RPMI7951 (cell line): ENCODE data around the gene IPO5. TPM values are rescaled to one million over a fixed set of nuclear protein-coding genes. Genes with fewer than 3 reads are reported as not detected.

Experiments
- DNase-seq: peaks from one replicate; pipeline ENCODE4 v3.0.0-alpha.2; 2012; ENCODE audit warnings: low read depth
- total RNA-seq: library from RNA; depleted of rRNA; stranded (reverse); fragments of >200 nt; shearing (Covaris generic); gene quantifications from 2 replicates; pipeline ENCODE4 v1.2.3, GENCODE V29; 2014; rRNA removed

IPO5 gene
- total RNA-seq: 80.1 and 93.8 TPM in 2 replicates

DNA sequence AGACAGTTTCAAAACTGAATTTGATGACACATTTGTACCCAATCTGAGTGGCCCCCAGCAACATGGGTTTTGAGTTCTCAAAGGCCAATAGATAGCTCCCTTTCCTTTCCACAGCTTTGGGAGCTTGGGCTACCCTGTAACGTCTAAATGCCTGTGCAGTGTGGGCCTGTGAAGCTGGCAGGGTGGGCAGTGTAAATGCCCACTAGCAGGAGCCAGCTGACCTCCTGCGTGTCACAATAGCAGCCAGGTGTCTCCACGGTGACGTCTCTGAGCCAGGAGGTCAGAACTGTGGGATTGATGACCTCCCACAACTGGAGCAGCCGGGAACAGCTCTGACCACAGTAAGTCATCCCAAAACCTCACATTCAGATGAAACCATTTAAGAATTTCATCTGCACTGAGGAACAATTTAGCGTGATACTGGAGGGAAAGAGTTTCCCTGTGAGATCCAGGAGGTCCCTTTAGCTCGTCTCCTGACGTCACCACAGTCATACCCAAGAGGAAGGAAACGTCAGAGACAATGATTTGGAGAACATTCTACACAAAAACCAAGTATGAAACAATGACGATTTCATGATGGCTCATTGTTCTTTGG, at the start of gene IPO5:
TSS of gene IPO5 (plus strand) at position 300 of the 595 bp plus-strand sequence. CDS start 23,022 bp downstream, outside the sequence.
- peak; percentile 77 for DNase-seq

DNA sequence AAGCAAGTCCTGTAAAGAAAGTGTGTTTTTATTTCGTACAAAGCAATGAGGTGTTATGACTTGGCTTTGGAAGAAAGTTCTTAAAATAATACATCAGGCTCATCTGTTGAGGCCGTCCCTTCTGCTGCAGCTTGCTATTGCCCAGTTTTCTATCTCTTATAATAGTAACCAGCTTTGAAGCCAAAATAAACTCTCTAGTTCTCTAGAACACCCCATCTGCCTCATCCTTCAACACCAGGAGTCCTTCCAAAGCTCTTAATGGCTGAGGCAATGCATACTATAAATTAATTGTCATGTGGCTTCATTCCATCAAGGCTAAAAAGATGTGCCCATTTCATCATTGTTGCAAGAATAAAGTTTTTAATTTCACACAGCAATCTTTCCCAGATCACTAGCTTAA, 49.4 kb upstream of the IPO5 start:
- no peak for DNase-seq

DNA sequence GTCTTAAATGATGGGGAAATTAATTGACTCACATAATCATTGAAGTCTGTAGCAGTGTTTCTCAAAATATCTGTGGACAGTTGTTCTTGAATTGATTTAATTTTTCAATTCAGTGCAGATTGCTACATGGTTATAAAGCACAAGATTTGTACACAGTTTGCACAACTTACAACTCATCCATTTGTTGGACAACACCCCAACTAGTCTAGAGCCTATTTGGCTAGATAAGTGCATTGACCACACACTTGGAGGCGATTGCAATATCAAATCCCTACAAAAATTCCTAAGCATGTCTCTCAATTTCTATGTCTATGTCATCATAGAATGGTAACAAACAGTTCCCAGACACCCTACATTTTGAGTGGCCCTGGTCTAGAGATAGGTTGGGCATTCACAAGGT, 48.0 kb upstream of the IPO5 start:
- no peak for DNase-seq

DNA sequence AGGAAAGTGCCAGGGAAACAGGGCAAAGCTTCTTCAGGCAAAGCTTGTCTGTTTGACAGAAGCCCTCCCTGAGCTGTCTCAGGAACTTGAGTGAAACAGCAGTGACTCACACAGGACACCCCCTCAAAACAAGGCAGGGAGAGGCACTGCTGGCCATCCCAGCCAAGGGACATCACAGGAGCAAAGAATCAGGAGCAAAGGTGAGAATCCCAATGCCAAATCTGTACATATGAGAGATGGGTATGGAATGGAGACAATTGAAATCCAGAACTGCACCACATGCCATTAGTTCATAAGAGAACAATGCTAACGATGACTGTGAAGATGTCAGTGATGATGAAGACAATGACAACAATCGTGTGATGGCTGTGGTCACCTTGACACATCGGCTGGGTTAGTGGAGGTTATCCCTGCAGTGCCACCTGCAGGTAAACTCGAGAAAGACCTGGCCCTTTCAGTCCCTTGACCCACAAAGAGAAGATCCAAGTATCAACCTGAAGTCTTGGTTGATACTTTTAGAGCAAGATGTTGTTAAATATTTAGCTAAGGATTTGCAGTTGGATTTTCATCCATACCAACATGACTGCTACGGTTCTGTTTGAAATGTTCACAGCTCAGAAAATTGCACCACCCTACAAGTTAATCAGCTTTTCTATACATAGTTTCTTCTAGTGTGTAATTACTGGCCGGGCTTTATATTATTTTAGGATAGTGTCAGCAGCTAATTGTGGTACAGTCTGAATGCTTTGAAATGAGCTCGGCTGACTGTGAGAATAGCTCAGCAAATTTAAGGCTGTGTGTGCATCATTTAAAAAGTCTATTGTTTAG, 42.0 kb upstream of the IPO5 start:
- peak; percentile 34 for DNase-seq

DNA sequence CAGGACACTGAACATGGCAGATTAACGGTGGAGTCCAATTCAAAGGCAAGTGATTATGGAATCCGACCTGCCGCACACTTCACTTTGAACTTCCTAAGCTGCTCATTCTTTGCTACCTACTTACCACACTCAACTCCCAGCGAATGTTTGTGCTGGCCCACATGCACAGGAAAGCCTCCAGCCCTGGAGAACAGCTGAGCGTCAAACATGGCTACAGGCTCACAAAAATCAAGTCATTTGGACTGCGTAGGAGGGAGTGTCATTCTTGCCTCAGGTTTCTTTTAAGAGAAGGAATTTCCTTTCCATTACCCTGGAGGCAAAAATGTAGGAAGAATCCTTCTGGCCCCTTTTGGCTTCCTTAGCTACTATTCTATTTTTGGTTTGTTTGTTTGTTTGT, 41.3 kb upstream of the IPO5 start:
- DNase-seq: no peak

DNA sequence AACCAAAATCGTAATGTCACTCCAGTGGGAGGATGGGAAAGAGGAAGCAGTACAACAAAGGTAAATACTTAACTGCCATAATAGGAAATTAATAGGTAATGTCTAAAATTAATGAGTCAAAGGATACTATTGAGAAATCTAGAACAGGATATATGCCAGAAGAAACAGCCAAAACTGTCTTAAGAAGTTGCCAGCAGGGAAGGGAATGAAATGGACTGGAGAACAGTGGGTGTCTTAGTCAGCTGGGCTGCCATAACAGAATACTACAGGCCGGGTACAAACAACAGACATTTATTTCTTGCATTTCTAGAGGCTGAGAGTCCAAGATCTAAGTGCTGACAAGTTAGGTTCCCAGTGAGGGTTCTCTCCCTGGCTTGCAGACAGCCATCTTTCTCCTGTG, 40.3 kb upstream of the IPO5 start:
- no peak for DNase-seq

DNA sequence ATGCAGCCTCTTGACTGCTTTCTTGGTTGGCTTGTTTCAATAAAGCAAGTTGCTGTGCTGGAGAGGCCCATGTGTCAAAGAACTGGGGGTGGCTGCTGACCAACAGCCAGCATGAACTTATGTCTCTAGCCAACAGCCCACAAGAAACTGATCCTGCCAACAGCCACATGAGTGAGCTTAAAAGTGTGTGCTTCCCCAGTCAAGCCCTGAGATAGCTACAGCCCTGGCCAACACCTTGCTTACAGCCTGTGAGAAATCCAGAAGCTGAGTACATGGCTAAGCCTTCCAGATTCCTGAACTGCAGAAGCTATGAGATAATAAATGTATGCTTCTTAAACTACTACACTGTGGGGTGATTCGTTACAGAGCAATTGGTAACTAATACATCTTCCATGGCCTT, 38.9 kb upstream of the IPO5 start:
- DNase-seq: no peak

DNA sequence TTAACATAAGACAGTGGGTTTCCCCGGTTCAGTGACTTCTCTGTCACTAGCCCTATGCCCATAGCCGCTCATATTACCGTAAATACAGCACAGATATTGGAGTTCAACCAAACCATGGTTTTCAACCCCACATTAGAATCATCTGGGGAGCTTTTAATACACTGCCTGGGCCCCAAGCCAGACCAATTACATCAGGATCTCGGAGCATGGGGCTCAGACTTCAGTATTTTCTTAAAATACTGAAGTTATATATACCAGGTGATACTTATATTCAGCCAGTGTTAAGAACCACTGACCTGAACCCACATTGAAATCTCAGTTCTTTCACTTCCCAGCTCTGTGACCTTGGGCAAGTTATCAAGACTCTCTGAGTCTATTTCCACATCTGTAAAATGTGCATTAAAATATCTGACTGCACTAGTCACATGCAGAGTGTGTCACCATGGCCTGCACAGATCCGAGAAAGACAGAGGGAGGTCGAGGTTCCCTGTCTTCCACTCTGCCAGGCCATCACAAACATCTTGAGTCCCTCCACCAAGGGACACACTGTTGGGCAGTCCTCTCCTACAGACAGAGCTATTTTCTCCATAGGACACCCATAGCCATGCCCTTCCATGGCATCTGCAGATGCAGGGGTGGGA, 32.2 kb upstream of the IPO5 start:
- DNase-seq: no peak

DNA sequence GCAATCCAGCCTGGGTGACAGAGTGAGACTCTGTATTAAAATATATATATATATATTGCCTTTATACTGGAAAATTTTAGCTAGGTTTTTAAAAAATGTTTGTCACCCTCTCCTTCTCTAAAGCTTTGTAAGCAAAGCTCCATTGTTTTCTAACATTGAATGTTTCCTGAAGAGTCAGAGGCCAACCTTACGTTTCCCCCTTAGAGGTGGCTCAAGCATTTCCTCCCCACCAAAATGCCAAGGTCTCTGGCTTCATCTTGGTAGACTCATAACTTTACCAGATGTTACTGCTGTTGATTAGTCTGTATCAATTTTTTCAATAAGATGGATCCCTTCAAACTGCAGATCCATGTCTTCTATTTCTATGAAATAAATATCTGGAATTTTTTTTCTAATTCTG, 25.2 kb upstream of the IPO5 start:
- no peak for DNase-seq

DNA sequence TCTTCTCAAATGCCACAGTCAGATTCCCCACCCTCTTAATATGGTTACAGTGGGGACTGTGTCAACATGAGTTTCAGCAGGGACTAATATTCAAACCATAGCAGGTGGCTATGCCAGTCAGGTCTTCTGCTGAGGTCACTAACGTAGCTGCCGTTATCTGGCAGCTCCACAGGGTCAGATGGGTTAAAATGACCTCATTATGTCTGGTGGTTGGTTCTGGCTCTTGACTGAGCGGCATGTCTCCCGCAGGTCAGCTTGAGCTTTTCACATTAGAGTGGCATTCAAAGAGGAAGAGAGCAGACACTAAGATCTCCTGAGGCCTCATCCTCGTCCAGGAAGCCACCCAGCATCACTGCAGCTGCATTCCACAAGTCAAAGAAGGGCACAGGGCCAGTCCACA, 21.4 kb upstream of the IPO5 start:
- DNase-seq: no peak

DNA sequence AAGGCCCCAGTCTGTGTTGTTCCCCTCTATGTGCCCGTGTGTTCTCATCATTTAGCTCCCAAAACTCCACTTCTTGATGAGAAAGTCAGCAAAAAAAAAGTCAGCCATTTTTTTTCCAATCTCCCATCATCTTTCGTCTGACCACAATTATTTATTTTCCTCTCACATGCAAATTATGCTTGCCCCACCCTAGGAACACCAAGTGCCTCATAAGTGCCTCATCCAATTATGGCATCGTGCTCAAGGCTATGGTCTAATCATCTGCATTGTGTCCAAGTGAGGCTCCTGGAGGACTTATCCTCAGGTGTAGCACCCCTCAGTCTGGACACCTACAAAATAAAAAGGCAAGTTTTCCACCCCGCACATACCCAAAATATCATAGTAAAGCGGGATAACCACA, 20.8 kb upstream of the IPO5 start:
- no peak for DNase-seq

DNA sequence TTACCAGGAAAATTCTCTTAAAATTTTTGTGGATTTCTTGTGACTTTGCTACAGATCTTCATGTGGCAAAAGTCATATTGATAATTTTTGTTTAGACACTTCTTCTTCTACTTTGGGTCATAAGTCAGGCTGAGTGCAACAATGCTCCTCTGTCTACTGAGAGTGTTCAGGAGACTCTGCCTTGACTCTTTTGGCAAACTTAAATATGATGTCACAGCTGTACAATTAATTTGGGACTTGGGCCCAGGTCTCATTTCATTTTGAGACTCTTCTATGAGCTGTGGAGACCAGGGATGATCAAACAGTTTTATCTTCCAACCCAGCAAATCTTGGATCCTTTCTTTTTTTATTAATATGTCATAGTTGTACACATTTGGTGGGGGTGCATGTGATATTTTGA, 19.7 kb upstream of the IPO5 start:
- DNase-seq: no peak

DNA sequence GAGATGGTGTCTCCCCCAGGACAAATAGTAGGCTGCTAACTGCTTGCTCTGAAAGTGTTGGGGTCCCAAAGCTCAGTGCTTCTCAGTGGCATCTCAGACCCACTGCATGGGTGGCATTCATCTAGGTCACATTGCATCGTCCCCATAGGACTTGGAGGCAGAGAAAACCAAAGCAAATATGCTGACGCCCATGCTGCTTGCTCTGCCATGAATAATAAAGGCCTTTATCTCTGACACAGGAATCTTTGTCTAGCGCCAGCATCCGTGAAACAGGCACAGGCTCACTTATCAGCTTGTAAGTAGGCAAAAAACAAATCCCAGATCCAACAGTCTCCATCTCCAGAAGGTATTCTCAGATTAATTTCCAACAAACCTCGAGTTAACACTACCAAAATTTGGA, 18.9 kb upstream of the IPO5 start:
- DNase-seq: no peak

DNA sequence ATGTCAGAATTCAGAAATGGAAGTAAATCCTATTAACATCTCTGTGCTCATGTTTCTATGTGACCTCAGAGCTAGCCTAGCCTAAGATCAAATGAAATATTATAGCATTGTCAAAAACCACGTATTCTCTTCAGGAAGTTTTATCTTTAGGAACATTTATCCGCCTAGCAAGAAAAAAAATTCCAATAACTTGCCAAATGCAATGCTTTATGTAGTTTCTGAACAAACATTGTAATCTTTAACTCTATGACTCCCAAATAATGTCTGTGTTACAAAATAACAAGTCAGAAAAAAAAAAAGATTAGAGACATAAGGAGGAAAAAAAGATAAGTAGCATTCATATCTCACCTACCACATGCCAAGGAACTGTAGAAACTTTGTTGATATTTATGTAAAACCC, 18.4 kb upstream of the IPO5 start:
- DNase-seq: no peak

DNA sequence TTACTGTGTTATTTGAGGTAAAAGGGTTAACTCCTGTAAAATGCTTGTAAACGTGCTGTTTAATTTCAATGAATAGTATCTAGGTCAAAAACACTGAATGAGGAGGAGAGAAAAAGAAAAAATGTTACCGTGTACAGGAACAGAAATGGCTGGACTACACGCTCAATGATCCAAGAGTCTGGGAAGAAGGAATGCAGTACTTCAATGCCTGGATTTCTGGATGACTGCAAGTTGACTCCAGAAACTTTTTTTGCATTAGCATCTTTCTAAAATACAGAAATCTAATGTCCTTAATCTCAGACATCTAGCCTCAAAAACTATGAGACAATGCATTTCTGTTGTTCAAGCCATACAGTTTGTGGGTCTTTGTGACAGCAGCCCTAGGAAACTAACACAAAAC, 17.4 kb upstream of the IPO5 start:
- DNase-seq: no peak

DNA sequence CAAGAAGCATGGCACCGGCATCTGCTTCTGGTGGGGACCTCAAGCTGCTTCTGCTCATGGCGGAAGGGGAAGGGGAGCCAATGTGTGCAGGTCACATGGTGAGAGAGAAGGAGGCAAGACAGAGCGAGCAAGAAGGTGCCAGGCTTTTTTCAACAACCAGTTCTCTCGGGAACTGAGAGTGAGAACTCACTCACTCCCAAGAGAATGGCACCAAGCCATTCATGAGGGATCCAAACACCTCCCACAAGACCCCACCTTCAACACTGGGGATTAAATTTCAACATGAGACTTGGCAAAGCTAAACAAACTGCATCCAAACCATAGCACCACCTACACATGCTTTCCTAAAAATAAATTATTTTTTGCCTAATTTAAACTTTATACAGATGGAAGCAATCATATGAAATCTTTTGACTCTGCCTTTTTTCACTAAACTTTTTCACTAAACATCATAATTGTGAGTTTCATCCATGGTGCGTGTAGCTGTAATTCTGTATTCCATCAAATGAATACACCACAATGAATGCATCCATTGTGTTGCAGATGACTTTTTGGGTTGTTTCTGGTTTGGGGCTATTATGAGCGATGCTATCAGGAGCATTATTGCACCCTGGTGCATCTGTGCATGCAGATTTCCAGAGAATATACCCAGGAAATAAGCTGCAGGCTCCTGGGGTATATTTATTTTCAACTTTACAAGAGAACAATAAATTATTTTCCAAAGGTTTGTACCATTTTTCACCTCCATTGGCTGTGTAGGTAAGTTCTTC, 14.6 kb upstream of the IPO5 start:
- DNase-seq: no peak

DNA sequence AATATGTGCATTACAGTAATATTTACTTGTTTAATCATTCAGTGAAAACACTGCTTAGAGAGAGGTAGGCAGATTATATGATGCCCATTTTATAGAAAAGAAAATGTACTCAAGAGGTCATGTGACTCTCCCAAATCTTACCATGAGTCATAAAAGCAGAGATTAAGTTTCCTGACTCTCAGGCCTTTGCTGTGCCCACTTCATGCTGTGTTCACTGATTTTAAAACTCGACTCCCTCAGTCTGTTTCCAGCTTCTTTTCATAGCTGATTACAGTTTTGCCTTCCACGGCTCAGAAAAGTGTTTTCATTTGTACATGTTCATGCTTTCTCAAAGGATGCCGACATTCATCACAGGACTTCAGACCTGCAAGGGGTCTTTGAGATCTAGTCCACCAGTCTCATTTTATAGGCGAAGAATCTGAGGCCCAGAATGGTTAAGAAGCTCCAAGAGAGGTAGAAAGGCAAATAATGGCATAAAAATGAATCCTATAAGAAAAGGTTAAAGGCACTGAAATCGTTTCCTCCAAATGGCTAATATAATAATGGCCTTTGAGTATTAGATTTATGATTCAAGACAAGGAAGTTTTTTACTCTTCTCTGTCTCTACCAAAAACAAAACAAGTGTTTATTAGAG, 9.0 kb upstream of the IPO5 start:
- peak; percentile 50 for DNase-seq

DNA sequence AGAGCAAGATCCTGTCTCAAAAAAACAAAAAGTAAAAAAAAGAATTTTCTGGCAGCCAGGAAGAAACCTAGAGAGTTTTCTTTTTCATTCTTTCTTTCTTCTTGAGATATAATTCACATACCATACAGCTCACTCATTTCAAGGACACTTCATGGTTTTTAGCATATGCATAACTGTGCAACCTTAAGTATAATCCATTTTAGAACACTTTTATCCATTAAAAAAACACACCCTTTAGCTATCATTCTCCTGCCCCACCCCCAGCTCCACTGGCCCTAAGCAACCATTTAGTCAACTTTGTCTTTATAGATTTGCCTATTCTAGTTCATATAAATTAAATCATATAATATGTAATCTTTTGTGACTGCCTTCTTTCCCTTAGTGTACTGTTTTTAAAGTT, 8.1 kb upstream of the IPO5 start:
- no peak for DNase-seq

DNA sequence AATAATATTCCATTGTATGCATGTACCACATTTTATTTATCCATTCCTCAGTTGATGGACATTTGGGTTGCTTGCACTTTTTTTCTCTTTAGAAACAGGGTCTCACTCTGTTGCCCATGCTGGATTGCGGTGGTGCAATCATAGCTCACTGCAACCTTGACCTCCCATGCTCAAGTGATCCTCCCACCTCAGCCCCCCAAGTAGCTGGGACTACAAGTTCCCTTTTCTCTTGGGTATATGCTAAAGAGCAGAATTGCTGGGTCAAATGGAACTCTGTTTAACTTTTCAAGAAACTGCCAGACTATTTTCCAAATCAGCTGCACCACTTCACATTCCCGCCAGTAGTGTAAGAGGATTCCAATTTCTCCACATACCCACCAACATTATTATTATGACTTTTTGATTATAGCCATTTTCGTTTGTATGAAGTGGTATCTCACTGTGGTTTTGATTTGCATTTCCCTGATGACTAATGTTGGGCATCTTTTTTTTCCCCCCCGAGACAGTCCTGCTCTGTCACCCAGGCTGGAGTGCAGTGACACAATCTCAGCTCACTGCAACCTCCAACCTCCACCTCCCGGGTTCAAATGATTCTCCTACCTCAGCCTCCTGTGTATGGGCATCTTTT, 7.6 kb upstream of the IPO5 start:
- DNase-seq: peak; percentile 40

DNA sequence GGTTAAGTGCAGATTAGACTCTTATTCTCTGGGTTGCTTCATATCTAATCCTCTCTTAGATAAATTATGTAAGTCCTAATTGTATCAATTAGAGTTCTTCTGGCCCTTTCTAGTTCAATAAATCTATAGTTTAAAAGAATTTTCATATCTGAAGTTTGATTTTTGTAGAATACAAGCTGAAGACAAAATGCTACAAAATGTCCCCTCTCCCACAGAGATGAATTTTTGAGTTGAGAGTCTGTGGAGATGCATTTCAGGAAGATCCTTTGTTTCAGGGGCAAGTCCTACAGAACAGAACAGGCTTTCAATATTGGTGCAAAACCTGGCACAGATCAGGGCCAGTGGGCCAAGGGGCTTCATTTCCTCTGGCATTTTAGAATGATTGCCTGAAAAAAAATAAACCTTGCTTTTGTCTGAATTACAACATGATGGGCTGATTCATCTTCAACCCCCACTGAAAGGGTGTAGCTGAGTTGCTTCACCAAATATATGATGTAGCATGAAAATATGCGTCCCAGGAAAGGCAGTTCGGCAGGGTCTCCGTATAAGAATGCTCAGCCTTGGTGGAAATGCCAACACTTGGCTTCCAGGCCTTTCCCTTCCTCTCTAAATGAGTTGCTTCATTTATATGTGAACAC, 6.4 kb upstream of the IPO5 start:
- DNase-seq: peak; percentile 70

DNA sequence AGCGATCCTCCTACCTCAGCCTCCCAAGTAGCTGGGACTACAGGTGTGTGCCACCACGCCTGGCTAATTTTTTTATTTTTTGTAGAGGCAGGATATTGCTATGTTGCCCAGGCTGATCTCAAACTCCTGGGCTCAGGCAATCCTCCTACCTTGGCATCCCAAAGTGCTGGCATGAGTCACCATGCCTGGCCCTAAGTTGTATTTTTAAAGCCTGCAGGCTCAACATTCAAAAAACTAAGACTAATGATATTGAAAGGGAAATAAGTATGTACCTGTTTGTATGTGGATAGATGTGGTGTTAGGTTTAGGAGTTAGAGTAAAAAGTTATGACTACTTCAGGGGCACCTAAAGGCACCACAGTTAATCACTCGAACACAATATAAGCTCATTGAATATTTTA, 5.4 kb upstream of the IPO5 start:
- peak; percentile 45 for DNase-seq
